Activated CD4-positive, alpha-beta T cell treated with anti-CD3 and anti-CD28 coated beads for 1 hour (primary cell): ENCODE measurements around the gene ATP2B2.

ENCODE experiments used
- DNase-seq: peaks from one replicate; pipeline ENCODE4 v3.0.0-alpha.2; 2020

ATP2B2 gene

DNA sequence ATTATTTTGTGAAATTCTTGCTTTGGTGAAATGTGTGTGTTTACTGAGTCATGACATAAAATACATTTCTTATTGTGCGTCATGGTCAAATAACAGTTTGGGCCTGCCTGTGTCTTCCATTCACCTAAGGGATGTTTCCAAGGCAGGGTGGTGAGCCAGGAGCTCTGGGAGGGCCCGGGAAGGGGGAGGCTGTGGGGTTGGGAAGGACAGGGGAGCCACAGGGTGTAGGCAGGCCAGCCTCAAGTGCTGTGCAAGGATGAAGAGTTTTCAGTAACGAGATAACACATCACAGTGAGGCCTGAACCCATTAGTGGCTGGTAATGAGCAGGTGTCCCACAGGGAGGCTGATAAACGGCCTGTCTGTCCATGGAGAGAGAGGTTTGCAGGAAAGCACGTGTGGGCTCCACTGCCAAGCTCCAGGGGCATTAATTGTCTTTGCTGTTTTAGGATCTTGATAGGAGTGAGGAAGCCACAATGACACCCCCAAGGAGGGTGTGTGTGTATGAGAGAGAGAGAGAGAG lies 148.9 kb downstream of the ATP2B2 start:
- no peak for DNase-seq

DNA sequence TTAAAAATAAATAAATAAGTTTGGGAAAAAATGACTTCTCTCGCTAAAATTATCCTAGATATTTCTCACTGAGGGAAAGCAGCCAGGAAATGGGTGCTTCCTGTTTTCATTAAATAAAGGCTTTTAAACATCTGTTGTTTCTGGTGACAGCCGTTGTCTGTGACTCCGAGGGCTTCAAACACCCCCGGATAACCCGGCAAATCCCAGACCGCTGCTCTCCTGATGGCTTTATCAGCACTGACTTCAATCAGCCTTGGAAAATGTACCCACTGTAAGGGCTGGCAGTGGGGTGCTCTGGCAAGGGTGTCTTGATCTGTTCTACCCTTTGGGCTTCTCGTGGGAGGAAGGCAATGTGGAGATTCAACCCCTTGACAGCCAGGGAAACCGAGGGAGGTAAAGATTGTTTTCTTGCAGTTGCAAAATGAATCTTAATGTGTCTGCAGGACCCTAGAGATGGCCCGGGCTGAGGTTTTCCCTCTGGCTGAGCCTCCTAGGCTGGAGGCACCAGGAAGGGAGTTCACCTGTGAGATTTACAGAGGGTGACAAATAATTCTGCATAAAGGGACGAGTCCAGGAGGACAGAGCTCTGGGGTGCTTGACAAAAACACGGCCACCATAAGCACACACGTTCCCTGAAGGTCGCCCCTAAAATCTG lies 150.9 kb downstream of the ATP2B2 start:
- DNase-seq = no peak

DNA sequence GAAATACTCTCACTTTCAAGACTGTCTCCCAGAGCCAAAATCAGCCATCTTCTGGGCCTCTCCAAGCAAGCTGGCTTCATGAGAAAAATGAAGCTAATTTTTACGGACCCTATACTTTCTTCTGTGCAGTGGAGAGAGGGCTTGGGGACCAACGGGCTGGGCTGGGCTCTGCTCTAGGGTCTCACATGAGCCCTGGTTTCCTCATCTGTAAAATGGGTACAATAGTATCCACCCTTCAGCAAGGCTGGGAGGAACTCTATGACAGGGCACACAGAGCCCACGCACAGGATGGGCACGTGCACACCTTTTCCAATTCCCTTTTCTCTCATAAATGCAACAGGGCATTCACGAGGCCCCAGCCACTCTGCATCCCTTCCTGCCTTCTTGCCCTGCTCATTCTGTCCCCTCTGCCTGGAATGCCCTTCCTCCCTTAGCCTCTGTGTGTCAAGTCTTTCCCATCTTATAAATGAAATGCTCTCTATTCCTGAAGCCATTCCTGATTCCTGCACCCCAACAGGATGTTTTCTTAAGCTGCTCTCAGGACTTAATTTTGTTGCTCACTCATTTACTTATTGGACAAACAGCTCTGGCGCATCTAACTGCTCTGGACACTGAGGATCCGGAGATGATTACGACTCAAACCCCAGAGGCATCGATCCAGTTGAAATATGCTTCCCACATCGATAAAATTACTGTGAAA lies 151.6 kb downstream of the ATP2B2 start:
- DNase-seq = no peak

DNA sequence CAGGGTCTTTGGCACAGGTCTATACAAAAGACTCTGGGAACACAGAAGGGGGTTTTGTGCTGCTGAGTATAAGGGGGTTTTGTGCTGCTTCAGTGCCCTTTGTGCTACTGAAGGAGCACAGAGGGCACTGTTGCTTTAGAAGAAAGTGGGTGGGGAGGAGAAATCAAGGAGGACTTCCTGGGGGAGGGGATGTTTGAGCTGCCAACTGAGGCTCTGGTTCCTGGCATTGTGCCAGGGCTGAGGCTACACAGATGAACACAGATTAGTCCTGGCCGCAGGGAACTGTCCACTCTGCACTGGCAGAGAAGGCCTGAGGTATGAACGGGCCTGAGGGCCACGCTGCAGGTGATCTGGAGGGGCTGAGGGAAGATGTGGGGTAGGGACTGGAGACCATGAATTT lies 152.2 kb downstream of the ATP2B2 start:
- no peak for DNase-seq

DNA sequence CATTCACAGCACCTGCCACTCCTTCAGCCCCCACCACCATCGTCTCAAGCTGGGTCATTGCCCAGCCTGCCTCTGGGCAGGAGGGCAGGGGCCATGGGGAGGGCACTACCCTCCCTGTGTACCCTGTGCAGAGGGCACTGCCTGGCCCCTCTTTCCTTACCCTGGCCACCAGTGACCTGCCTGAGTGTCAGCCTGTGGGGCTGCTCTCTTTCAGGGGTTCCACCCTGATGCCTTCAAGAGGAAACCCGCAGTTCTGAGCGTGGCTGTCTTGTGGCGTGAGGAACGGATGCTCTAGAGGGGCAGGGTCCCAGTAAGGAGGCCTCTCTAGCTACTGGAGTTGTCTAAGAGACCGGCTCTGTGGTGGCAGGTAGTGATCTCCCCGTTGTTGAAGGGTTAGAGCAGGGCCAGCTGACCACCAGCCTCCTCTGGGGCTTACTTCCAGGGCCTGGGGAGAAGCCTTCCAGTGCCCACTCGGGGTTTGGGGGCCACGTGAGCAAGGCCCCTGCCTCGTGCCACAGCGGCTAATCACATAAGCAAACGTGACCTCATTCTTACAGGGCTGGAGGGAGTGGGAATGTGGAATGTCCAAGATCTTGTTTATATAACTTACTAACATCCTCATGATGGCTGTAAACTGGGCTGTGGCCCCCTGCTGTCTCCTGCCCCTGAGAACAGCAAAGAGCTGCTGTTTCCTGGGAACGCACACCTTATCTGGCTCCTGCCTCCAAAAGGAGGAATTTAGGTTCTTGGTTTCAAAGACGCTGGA lies 153.1 kb downstream of the ATP2B2 start:
- DNase-seq = no peak

DNA sequence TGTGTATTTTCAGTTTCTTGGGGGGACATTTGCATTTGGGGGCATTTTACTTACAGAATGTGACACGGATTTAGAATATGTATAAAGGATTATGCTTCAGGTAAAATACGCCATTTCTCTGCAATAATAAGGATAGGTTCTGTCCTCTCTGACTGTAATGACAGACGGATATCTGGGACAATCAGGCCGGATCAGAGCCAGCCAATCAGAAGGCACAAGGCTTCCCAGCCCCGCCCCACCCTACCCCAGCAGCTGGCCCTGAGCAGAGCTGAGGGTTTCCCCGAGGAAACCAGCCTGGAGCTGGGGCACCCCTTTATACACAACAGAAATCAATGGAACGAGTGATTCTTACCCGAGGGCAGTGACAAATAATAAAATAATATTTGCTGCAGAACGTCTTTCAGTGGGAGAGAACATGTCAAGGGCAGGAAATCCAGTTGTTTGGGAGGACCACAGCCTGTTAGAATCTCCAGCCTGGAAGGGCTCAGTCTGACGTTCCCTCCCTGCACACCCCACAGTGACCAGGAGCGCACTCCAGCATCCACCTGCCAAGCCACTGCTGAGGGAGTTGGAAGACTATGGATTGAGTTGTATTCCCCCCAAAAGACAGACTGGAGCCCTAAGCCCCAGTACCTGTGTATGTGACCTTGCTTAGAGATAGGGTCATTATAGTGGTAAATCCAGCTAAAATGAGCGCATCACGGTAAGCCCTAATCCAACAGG lies 154.2 kb downstream of the ATP2B2 start:
- no peak for DNase-seq

DNA sequence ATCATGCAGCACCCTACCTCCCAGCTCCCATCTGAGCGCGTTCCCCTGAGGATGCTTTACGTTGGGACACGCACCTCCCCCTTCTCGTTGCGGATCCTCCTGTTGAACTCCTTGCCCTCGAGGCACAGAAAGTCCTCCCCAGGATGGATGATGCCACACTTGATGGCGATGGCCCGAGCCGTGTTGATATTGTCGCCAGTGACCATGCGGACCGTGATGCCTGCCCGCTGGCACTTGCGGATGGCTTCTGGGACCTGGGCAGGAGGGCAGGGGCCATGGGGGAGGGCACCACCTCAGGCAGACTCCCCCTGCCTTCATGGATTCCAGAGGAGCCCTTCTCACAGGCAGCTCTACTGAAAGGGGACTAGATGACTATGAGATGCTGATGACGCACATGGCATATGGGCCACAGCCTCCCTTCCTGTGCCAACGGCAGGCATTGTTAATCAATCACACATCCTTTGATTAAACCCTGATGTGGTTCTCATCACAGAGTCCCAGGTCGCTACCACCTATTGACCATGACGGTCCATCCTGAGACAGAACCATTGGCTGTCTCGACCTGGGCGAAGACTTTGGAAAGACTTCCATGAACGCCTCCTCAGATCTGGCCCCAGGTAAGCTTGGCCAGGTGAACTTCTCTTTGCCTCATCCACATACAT lies 154.9 kb downstream of the ATP2B2 start:
- no peak for DNase-seq

DNA sequence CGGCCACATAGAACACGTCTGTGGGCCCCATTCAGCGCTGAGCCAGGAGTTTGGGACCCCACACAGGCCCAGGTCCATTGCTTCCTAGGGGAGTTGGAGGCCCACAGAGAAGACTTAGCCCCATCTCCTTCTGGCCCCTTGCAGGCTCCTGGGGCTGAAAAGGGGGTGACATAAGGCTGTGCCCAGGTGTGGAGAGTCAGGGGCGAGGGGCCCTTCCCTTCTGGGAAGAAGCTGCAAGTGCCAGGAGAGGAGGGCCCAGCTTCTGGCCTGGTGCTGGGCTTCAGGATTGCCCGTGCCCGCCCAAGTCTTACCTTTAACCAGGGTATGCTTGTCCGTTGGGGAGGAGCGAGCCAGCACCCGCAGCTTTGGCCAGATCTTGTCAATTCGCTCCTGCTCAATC lies 155.6 kb downstream of the ATP2B2 start:
- no peak for DNase-seq

DNA sequence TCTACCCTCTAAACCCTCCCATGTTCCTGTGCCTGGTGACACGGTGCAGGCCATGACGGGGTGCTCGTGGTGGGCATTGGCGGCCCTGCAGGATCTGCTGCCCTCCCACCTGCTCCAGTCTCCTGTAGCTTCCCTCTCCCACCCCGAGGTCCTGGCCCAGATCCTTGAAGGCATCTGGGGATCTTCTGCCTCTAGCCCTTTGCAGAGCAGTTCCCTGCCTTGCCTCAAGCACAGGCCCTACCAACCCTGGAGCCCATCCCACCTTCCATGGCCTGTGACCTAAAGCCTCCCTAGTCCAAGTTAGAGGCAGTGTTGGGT lies 157.0 kb downstream of the ATP2B2 start:
- no peak for DNase-seq

DNA sequence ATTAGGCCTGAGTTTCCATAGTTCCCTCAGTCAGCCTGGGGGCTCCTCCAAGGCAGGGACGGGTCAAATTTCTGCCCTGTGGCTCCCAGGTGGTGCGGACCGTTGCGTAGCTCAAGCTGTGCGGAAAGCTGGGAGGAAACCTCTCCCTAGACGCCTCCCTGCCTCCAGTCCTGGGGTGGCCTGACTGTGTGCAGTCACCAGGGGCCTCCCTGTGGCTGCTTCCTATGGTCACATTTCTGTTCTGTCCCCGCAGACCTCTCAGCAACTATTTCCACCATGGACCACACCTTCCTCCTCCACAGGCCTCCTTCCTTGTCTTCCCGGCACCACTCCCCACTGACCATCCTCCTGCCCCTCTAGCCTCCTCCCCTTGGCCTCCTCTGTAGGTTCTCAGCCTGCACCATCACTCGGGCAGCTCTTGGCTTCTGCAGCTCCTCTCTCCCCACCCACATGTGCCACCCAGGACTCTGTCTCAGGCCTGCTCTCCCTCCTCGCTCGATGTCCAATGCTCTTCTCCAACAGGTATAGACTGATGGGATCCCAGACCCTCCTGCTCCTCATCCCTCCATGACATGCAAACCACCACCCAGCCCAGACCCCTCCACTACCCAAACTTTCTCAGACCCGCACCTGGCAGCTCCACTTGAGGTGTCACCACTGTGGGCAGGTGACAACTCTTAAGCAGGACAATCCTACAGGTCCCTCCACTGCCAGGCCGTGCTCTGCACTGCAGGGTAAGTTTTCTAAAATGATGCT lies 157.6 kb downstream of the ATP2B2 start:
- no peak for DNase-seq

DNA sequence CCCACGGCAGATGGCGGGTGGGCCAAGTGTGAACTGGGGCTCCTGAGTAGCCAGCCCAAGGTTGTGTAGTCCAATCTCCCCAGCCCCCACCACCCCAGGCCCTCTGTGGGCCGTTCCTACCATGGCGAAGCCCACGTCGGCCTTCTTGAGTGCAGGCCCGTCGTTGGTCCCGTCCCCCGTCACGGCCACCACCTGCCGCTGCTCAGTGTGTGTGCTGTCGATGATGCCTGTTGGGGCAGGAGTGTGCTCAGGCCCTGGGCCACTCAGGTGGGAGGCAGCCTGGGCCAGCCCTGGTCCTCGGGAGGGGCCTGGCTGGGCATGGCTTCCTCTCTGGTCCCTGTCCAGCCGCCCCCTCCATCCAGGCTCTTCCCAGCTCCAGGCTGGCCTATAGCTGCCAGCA lies 159.5 kb downstream of the ATP2B2 start:
- DNase-seq = no peak

DNA sequence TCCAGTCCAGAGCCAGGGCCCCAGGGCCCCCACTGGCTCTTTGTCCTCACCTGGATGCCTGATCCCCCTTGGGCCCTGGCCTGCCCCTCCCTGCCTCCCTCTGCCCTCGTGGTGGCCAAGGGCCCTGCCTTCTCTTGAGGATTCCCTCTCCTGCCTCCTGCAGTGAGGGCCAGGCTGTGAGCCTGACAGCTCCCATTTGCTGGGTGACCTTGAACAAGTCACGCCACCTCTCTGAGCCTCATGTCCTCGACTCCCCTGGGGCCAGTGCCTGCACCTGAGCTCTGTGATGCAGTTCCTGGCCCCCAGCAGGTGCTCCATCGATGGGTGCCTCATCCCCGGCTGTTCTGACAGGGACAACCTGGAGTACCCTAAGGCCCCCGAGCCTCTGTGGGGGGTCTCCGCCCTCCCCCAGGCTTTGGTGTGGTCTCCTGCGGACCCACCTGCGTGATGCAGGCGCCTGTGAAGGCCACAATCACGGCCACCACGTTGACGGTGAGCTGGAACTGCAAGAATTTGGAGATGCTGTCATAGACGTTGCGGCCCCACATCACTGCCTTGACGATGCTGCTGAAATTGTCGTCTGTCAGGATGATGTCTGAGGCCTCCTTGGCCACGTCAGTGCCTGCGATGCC lies 160.3 kb downstream of the ATP2B2 start:
- no peak for DNase-seq

DNA sequence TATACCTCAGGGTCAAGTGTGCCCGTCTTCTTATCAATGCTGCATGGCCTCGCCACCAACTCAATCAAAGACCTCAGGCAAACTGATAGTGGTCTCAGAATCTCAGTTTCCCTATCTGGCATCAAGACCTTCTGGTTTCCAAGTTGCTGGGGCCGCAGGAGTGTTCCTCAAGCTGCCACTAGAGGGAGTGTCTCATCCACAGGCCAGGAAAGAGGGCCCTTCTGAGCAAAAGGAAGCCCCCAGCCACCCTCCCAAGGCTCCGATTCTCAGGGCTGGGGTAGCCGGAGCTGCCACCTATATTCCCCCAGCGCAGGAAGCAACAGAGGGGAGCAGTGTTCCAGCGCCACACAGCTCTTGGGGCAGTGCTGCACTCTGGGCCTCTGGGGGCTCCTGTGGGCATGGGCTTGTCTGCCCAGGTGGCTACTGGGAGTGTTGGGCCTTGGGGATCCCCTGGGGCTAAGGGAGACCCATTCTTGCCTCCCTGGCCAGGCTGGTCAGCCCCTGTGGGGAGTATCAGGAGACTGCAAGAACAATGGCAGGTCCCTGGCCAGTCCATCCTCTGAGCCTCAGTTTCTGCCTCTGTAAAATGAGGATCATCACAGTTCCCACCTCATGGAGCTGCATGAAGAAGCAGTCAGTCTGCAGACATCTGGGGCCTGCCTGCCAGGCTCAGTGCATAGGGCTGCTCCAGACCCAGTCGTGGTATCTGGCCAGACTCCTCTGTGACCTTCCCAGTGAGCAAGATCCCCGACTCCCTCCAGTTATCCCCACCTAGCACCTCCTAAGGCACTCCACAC lies 161.0 kb downstream of the ATP2B2 start:
- peak; percentile 38 for DNase-seq

DNA sequence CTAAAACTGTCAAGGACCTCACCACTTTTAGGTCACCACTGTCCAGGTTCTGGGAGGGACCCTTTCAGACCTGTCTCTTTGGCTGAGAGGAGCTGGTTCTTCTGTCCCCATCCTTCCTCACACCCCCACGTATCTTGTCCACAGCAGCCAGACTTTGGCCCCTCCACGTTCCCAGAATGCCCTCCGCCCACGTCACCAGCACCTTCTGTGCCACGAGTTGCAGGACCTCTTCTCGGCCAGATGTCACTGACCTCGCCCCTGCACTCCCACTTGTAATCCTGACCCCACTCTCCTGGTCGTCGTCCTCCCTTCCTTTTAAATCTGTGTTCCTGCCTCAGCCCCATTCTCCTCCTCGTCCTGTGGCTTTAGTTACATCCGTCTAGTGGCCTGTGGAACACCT lies 161.9 kb downstream of the ATP2B2 start:
- DNase-seq = no peak

DNA sequence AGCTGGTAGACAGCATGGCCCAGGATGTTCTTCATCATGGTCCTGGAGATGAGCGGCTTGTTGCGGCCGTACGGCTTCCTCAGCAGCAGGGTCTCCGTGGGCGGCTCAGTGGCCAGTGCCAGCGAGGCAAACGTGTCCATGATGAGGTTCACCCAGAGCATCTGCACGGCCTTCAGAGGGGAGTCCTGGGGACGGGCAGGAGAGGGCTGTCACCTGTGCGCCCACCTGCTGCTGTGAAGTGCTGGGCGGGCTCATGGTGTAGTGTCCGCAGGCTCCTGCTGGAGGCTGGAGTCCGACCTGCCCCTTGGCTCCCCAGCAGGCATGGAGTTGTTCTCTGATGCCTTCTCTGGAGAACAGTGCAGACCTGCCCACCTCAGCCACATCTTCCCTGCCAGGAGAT lies 162.6 kb downstream of the ATP2B2 start:
- no peak for DNase-seq

DNA sequence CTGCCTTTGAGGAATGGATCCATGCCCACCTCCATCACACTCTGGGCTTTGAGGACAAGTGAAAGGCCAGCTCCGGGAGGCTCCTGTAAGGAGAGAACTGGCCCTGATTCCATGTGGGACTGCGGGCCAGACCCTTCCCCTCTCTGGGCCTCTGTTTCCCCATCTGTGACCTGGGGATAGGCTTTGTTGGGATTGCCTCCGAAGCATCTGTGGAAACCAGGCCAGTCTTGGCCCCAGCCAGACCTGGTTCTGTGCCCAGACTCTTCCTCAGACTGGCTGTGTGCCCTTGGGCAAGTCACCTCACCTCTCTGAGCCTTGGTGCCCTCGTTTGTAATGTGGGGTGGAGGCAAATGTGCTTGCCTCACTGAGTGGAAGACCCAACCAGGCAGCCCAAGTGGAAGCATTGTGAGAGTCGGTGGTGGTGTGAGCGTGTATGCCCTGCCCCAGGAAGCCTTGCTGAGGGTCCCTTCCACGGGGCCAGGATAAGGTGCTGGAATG lies 163.4 kb downstream of the ATP2B2 start:
- no peak for DNase-seq

DNA sequence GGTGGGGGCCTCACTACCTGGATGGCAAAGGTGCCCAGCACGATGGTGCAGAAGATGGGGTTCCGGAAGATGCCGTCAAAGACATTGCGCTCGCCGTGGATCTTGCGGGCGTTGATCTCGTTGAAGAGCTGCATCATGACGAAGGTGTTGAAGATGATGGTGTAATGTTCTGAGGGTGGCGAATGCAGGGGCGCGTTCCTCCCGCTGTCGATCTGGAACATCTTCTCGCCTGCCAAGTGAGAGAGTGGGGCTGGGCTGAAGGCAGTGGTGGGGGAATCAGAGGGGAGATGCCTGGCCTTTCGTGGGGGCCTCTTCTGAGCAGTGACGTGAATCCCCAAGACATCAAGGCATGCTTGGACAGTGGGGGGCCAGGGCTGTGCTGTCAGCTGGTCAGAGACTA lies 164.9 kb downstream of the ATP2B2 start:
- no peak for DNase-seq

DNA sequence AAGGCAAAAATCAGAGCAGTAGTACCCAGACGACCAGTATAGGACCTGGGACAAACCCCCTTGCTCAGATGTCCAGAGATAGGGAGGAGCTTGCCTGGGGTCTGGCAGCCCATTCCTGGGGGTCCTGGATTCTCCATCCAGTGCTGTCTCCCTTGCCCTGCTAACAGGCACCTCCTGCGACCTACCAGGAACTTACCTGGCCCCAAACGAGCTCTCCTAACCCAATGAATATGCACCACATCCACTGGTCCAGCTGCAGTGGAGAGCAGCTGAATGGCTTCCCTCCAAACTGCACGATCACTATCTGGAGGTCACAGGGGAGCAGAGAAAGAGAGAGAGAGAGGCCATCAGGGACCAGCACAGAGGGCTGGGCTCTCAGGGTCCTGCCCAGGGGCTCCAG lies 165.3 kb downstream of the ATP2B2 start:
- DNase-seq = no peak

DNA sequence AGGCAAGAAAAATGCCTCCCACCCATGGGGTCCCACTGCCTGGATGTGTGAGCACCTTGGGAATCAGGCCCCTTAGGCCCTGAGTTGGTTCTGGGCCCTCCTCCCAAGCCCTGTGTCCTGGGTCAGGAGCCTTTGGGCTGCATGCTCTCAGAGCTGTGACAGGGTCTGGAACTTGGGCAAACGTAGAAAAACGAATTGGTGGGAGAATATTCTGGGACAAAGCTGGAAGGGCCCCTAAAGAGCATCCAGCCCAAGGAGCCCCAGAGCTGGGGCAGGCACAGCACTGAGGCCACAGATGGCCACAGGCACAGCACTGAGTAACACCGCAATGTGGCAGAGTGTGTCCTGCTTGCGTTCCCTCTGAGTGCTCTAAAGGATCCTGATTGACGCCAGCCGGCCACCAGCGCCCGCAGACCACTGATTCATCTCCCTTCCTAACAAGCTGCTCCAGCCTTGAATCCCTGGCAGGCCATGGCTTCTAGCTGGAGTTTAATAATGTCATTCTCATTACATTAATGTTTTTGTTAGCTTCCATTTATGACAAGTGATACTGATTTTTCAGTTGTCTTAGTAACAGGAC lies 165.9 kb downstream of the ATP2B2 start:
- no peak for DNase-seq
